Coronary artery (tissue), 2 donors: ENCODE results near the gene SERP2.

Experiments used
- DNase-seq: peaks from one replicate; pipeline ENCODE4 v3.0.0-alpha.2; 2017; ENCODE audit warnings: low spot score
- H3K27ac ChIP-seq, 2 donors: fragments of 200-600 bp; sonication (generic); one replicate each; pipeline ENCODE4 v1.5.1; 2016 to 2019
- H3K4me3 ChIP-seq: fragments of 200-600 bp; sonication (generic); 2 replicates; pipeline ENCODE4 v1.5.1; 2016; ENCODE audit warnings: mild to moderate bottlenecking, moderate library complexity
- TF ChIP-seq, protein P1 (sequence below): fragments of 200-600 bp; sonication (generic); IDR thresholded peaks from one replicate; pipeline ENCODE4 v1.5.1; 2019; ENCODE audit warnings: antibody characterized with exemption

The SERP2 gene

DNA sequence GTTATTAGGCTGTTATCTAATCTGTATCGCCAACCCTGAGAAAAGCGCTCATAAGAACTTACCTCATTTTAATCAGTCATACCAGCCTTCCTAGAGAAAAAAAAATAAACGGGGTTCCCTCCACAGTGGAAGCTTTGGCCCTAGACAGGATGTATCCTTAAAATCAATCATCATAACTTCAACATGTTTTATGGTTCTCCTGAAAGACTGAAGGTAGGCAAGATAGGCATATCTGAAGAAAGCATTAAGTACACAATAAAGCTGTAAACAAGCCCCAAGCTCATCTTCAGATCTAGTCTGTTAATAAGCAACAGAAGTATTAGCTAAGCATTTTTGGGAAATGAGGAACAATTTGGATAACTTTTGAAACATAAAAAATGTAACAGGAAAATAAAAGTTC is 18.7 kb upstream of the SERP2 start:
- TF ChIP-seq, protein P1, sequence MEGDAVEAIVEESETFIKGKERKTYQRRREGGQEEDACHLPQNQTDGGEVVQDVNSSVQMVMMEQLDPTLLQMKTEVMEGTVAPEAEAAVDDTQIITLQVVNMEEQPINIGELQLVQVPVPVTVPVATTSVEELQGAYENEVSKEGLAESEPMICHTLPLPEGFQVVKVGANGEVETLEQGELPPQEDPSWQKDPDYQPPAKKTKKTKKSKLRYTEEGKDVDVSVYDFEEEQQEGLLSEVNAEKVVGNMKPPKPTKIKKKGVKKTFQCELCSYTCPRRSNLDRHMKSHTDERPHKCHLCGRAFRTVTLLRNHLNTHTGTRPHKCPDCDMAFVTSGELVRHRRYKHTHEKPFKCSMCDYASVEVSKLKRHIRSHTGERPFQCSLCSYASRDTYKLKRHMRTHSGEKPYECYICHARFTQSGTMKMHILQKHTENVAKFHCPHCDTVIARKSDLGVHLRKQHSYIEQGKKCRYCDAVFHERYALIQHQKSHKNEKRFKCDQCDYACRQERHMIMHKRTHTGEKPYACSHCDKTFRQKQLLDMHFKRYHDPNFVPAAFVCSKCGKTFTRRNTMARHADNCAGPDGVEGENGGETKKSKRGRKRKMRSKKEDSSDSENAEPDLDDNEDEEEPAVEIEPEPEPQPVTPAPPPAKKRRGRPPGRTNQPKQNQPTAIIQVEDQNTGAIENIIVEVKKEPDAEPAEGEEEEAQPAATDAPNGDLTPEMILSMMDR, result no peak
- DNase-seq, result no peak
- H3K4me3 ChIP-seq, result no peak overlapping the region
- H3K27ac ChIP-seq, result no peak overlapping the region

DNA sequence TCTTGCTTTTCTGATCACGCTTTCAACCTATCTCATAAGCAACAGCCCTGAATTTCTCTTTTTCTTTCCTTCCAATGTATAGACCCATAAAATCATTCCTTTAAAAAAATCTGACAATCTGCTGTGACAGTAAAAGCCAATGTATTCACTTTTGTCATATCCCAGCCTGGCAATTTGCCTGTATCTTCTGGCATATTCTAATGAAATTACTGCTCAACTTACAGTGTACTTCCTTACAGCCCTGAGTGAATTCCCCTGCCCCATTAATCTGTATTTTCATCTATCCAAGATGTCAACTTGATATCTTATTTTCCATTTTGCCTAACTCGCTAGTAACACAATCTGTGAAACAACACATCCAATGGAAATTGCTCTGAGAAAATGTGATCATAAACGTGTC is 18.0 kb upstream of the SERP2 start:
- H3K27ac ChIP-seq, result no peak overlapping the region
- H3K4me3 ChIP-seq, result no peak overlapping the region
- TF ChIP-seq, protein P1, result no peak
- DNase-seq, result no peak

DNA sequence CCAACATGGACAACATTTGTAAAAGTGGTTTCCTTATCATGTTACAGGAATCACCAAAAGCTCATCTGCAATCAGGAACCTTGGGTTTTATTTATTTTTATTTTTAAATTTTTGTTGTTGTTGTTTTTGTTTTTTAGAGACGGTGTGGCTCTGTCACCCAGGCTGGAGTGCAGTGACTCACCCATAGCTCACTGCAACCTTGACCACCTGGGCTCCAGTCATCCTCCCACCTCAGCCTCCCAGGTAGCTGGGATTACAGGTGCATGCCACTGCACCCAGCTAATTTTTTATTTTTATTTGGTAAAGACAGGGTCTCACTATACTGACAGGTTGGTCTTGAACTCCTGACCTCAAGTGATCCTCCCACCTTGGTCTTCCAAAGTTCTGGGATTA is 13.6 kb upstream of the SERP2 start:
- Histone ChIP-seq H3K27ac (no peak overlapping the region), H3K4me3 (no peak overlapping the region)
- TF ChIP-seq, protein P1, result no peak
- DNase-seq, result no peak

DNA sequence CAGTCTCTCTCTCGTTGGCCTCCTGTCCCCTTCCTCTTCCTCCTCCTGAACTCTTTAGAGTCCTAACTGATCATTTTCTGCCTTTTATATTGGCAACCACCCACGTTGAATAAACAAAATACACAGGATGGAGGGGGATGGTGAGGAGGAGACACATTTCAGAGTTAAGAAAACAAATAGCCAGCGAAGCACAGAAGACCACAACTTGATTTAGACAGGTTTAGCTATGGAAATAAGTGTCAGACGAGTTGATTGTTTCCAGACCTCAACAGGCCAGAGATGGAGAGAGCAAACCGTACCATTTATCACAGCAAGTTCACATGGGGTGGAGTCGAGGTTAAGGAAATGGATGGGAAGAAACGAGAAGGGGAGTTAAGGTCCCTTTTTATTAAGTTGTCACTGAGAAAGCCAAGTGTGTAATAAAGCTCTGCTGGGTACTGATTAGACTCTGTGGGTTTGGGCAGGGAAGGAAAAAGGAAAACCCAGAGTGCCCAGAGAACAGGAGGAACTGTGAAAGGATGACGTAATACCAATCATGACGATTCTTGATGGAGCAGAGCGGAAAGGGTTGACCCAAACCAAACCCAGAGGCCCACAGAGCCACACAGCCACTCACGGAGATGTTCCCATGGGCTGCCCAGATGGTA is 11.1 kb upstream of the SERP2 start:
- TF ChIP-seq, protein P1, result no peak
- no peak for DNase-seq
- no peak overlapping the region for H3K27ac ChIP-seq
- no peak overlapping the region for H3K4me3 ChIP-seq

DNA sequence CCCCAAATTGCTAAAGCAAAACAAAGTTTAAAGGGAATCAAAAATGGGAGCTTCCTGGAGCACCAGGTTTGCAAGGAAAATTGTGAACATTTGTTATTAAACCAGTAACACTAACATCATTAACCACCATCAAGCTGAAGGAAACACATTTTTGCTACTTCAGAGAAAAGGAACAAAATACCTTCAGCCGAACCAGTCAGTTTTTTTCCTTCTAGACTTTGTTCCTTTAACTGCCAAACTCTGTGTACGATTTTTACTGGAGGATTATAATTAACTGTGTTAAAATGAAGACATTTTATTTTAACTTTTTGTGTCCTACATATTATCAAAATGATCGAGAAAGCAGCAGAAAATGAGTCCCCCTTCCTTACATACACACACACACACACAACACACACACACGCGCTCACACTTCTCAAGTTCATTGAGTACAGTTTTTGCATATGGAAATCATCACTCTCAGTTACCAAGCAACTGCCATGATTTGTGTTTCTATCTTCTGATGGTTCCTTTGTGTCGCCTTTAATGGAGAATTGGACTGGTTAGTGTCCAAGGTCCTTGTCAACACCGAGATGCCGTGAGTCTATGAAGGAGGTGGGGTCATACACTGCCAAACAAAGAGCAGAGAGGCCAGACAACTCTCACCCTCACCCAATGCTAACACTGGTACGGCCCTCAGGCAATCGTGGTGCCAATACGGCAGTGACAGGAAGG is 9.8 kb upstream of the SERP2 start:
- TF ChIP-seq, protein P1, result no peak
- DNase-seq, result no peak
- Histone ChIP-seq H3K27ac (no peak overlapping the region), H3K4me3 (no peak overlapping the region)

DNA sequence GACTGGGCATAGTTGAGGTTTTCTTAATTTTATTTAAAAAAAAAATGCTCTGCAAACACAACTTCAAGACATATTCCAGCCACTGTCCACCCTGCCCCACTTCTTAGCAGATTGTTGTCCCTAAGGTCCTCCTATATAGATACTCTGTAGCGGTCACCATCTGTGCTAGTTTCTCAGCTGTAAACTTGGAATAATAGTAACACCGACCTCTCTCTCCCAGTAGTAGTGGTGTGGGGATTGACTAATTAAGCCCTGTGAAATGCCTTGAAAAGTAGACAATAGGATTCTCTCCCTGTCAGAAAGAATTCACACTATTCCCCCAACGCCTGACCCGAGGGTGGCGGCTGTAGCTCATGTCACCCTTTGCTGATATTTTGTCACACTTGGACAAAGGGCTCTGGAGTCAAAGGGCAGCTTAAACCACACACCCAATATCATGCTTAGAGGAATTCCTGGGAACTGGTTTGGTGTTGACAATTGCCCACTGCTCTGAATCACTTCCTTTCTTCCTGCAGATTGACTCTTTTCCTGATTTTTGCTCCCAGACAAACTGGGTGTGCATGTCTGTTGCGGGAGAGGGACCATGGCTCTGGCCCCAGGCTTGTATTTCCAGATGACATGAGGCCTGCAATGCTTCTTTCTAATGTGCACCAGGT is 9.2 kb upstream of the SERP2 start:
- DNase-seq, result no peak
- Histone ChIP-seq H3K4me3 (no peak overlapping the region), H3K27ac (no peak overlapping the region)
- TF ChIP-seq, protein P1, result no peak
